SU-DHL-6 (cell line): Measurements from ENCODE around the gene TAS2R30.

Experiments used
- EZH2phosphoT487 ChIP-seq: fragments of 200-600 bp; sonication (generic), shearing (Covaris generic); conservative IDR thresholded peaks from 2 replicates; pipeline ENCODE4 v1.6.1; 2018; ENCODE audit warnings: mild to moderate bottlenecking, antibody characterized with exemption, low read length, moderate library complexity, mixed read lengths
- TF ChIP-seq, protein P1 (sequence below): fragments of 200-600 bp; sonication (generic); IDR thresholded peaks from one replicate; pipeline ENCODE4 v1.5.1; 2017; ENCODE audit warnings: antibody characterized with exemption, mild to moderate bottlenecking, low read length, moderate library complexity; ENCODE audit not compliant: insufficient read depth, poor library complexity, severe bottlenecking

DNA sequence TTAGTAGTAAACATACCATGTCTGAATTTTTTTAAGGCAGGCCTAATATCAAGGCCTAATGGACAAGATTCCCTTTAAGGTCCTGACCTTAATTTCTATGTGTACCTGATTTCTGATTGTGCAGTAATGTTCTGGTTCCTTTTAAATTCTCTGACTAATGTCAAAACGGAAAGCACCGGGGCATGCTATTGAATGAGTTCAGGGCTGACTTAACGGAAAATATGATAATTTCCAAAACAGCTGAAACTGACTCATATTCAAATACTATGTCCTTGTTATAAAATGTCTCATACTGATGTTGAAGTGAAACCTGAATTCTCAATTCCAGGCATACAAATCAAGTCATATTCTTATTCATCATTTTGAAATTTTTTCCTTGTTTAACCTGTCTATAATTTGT, 49.0 kb downstream of the TAS2R30 start:
- TF ChIP-seq, protein P1, sequence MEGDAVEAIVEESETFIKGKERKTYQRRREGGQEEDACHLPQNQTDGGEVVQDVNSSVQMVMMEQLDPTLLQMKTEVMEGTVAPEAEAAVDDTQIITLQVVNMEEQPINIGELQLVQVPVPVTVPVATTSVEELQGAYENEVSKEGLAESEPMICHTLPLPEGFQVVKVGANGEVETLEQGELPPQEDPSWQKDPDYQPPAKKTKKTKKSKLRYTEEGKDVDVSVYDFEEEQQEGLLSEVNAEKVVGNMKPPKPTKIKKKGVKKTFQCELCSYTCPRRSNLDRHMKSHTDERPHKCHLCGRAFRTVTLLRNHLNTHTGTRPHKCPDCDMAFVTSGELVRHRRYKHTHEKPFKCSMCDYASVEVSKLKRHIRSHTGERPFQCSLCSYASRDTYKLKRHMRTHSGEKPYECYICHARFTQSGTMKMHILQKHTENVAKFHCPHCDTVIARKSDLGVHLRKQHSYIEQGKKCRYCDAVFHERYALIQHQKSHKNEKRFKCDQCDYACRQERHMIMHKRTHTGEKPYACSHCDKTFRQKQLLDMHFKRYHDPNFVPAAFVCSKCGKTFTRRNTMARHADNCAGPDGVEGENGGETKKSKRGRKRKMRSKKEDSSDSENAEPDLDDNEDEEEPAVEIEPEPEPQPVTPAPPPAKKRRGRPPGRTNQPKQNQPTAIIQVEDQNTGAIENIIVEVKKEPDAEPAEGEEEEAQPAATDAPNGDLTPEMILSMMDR: no peak
- TF ChIP-seq EZH2phosphoT487: no peak
